ENCODE results near the gene MRNIP.

MRNIP gene

GRCh38 chr5:179858586-179859427, at the start of gene MRNIP:
MRNIP (minus strand) TSS chr5:179858817; CDS start chr5:179858796, 21 bp downstream.
- peak within 1 kb of the TSS; percentile 85 for H3K4me3 Mint-ChIP-seq
- peak; percentile 98 for ATAC-seq
- H3K4me1 Mint-ChIP-seq: peaks cover 19% of the 10 kb centered on the region
- peaks cover 10% of the 10 kb centered on the region for H3K36me3 Mint-ChIP-seq (ENCODE audit: low read depth)
- DNase-seq: peak; percentile 94
- peak within 1 kb of the TSS; percentile 68 for H3K27ac Mint-ChIP-seq
- no peaks in the 10 kb centered on the region for H3K9me3 Mint-ChIP-seq
- no peaks in the 10 kb centered on the region for H3K27me3 Mint-ChIP-seq

- DNase-seq (peak; percentile 69), ATAC-seq (peak; percentile 88)
- Mint-ChIP-seq H3K36me3 (ENCODE audit: low read depth) (peaks cover 12% of the 10 kb centered on the region), H3K9me3 (no peaks in the 10 kb centered on the region), H3K27me3 (no peaks in the 10 kb centered on the region), H3K4me3 (peak within 1 kb of the TSS; percentile 86), H3K4me1 (peaks cover 20% of the 10 kb centered on the region), H3K27ac (peak within 1 kb of the TSS; percentile 79)
These were observed 49.1 kb upstream of the MRNIP start, which contains the start of gene TBC1D9B for GRCh38 chr5:179907556-179908324. TBC1D9B (minus strand) TSS chr5:179907897; CDS start chr5:179907821, 76 bp downstream.

- Mint-ChIP-seq H3K27me3 (no peaks in the 10 kb centered on the region), H3K27ac (peak overlapping the region; percentile 79), H3K4me1 (peaks cover 20% of the 10 kb centered on the region), H3K4me3 (peak overlapping the region; percentile 86), H3K36me3 (ENCODE audit: low read depth) (peaks cover 13% of the 10 kb centered on the region), H3K9me3 (no peaks in the 10 kb centered on the region)
- ATAC-seq (peak; percentile 16), DNase-seq (peak; percentile 23)
These were observed 48.4 kb upstream of the MRNIP start for GRCh38 chr5:179906795-179907555.

GRCh38 chr5:179906294-179906794, 47.7 kb upstream of the MRNIP start:
- H3K27ac Mint-ChIP-seq: peak overlapping the region; percentile 79
- H3K36me3 Mint-ChIP-seq (ENCODE audit: low read depth): peaks cover 16% of the 10 kb centered on the region
- DNase-seq (no peak), ATAC-seq (no peak)
- no peaks in the 10 kb centered on the region for H3K27me3 Mint-ChIP-seq
- H3K4me1 Mint-ChIP-seq: peaks cover 20% of the 10 kb centered on the region
- H3K4me3 Mint-ChIP-seq: peak overlapping the region; percentile 86
- no peaks in the 10 kb centered on the region for H3K9me3 Mint-ChIP-seq

GRCh38 chr5:179905161-179905560, 46.5 kb upstream of the MRNIP start:
- H3K36me3 Mint-ChIP-seq (ENCODE audit: low read depth): peaks cover 18% of the 10 kb centered on the region
- no peaks in the 10 kb centered on the region for H3K27me3 Mint-ChIP-seq
- no peak overlapping the region for H3K4me3 Mint-ChIP-seq
- no peak for ATAC-seq
- no peak for DNase-seq
- peaks cover 20% of the 10 kb centered on the region for H3K4me1 Mint-ChIP-seq
- no peaks in the 10 kb centered on the region for H3K9me3 Mint-ChIP-seq
- H3K27ac Mint-ChIP-seq: no peak overlapping the region

GRCh38 chr5:179904463-179905160, 46.0 kb upstream of the MRNIP start:
- peaks cover 20% of the 10 kb centered on the region for H3K4me1 Mint-ChIP-seq
- H3K27ac Mint-ChIP-seq: no peak overlapping the region
- DNase-seq (no peak), ATAC-seq (no peak)
- no peak overlapping the region for H3K4me3 Mint-ChIP-seq
- H3K36me3 Mint-ChIP-seq (ENCODE audit: low read depth): peaks cover 22% of the 10 kb centered on the region
- no peaks in the 10 kb centered on the region for H3K27me3 Mint-ChIP-seq
- H3K9me3 Mint-ChIP-seq: no peaks in the 10 kb centered on the region

GRCh38 chr5:179902763-179903158, 44.1 kb upstream of the MRNIP start:
- H3K27me3 Mint-ChIP-seq: no peaks in the 10 kb centered on the region

GRCh38 chr5:179901915-179902762, 43.5 kb upstream of the MRNIP start:
- no peak for ATAC-seq
- peaks cover 36% of the 10 kb centered on the region for H3K36me3 Mint-ChIP-seq (ENCODE audit: low read depth)
- H3K4me1 Mint-ChIP-seq: peaks cover 14% of the 10 kb centered on the region

More at GRCh38 chr5:179902763-179903158, 44.1 kb upstream of the MRNIP start:
- H3K4me3 Mint-ChIP-seq: no peak overlapping the region
- H3K27ac Mint-ChIP-seq: no peak overlapping the region
- no peaks in the 10 kb centered on the region for H3K9me3 Mint-ChIP-seq
- H3K4me1 Mint-ChIP-seq: peaks cover 14% of the 10 kb centered on the region
- ATAC-seq (no peak), DNase-seq (no peak)
- H3K36me3 Mint-ChIP-seq (ENCODE audit: low read depth): peaks cover 32% of the 10 kb centered on the region

GRCh38 chr5:179901462-179901861, 42.8 kb upstream of the MRNIP start:
- Mint-ChIP-seq H3K4me3 (no peak overlapping the region), H3K9me3 (no peaks in the 10 kb centered on the region), H3K27me3 (no peaks in the 10 kb centered on the region), H3K4me1 (peaks cover 13% of the 10 kb centered on the region), H3K36me3 (ENCODE audit: low read depth) (peaks cover 36% of the 10 kb centered on the region), H3K27ac (no peak overlapping the region)
- no peak for DNase-seq
- no peak for ATAC-seq

More at GRCh38 chr5:179901915-179902762, 43.5 kb upstream of the MRNIP start:
- Mint-ChIP-seq H3K27ac (no peak overlapping the region), H3K27me3 (no peaks in the 10 kb centered on the region), H3K4me3 (no peak overlapping the region), H3K9me3 (no peaks in the 10 kb centered on the region)
- no peak for DNase-seq

- Mint-ChIP-seq H3K27ac (no peak overlapping the region), H3K27me3 (no peaks in the 10 kb centered on the region), H3K36me3 (ENCODE audit: low read depth) (peaks cover 33% of the 10 kb centered on the region)
These were observed 42.1 kb upstream of the MRNIP start for GRCh38 chr5:179900711-179901110.

GRCh38 chr5:179900206-179900605, 41.6 kb upstream of the MRNIP start:
- H3K4me3 Mint-ChIP-seq: no peak overlapping the region
- no peaks in the 10 kb centered on the region for H3K27me3 Mint-ChIP-seq
- no peaks in the 10 kb centered on the region for H3K9me3 Mint-ChIP-seq
- H3K4me1 Mint-ChIP-seq: peaks cover 5% of the 10 kb centered on the region
- peaks cover 33% of the 10 kb centered on the region for H3K36me3 Mint-ChIP-seq (ENCODE audit: low read depth)
- no peak overlapping the region for H3K27ac Mint-ChIP-seq
- ATAC-seq (no peak), DNase-seq (no peak)

More at GRCh38 chr5:179900711-179901110, 42.1 kb upstream of the MRNIP start:
- Mint-ChIP-seq H3K9me3 (no peaks in the 10 kb centered on the region), H3K4me1 (peaks cover 6% of the 10 kb centered on the region), H3K4me3 (no peak overlapping the region)
- no peak for ATAC-seq
- no peak for DNase-seq

GRCh38 chr5:179895861-179896260, 37.2 kb upstream of the MRNIP start:
- ATAC-seq: no peak

More at GRCh38 chr5:179895861-179896260, 37.2 kb upstream of the MRNIP start:
- Mint-ChIP-seq H3K9me3 (no peaks in the 10 kb centered on the region), H3K4me1 (no peaks in the 10 kb centered on the region), H3K4me3 (no peak overlapping the region), H3K27me3 (no peaks in the 10 kb centered on the region), H3K36me3 (ENCODE audit: low read depth) (peaks cover 26% of the 10 kb centered on the region), H3K27ac (no peak overlapping the region)
- no peak for DNase-seq

All from activated naive CD8-positive, alpha-beta T cell treated with anti-CD3 and anti-CD28 coated beads, Interleukin-2, amount 50 U/mL, for 24 hours (primary cell).